Measurements from ENCODE around the gene JCAD.
"Not testable (repeated sequence)": the region's sequence is repeated elsewhere in the genome, so short reads cannot be mapped to it uniquely, and the experiment has no call there.

JCAD gene

GRCh38 chr10:30059209-30060107 lies at the start of gene JCAD:
Gene JCAD, minus strand, starts transcription at chr10:30059586. Its CDS starts 11,774 bp downstream, at chr10:30047812.
- no peak for FAIRE-seq

GRCh38 chr10:30106987-30107386 lies 47.6 kb upstream of the JCAD start:
- FAIRE-seq = no peak

GRCh38 chr10:30103595-30104320 lies 44.4 kb upstream of the JCAD start:
- no peak for FAIRE-seq

GRCh38 chr10:30099706-30100105 lies 40.3 kb upstream of the JCAD start:
- not testable (repeated sequence) for FAIRE-seq

DNA sequence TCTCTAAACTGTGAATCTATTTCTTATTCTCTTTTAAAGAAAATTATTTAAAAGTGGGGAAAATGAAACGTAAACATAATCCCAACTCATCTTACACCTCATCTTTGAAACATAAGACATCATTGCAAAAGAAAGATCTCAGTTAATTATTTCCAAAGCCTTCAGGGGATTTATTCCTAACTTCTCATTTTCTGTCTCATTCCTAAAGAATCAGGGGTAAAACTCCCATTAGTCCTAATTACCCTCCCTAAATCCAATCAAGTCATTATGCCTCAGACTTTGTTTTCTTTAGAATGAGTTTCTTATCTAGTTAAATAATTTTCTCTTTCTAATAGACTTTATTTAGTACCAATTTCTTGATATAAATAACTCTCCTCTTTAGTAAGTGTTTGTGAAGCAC lies 39.7 kb upstream of the JCAD start:
- FAIRE-seq = no peak

DNA sequence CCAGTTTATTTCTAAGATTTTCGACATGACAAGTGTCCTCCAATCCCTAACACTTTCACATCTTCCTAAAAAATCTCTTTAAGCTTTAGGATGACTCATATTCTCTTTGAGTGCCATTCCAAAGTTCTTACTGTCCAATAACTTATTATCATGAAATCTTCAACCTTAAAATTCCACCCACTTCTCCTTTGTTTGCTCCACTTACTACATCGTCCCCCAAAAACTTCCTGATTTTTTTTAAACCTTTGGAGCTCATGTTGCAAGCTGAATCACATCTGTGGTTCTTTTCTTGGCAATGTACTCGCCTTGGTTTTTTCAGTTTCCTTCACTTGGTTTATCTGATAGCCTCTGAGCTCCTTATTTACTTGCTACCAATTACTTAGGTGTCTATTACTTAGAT lies 39.2 kb upstream of the JCAD start:
- FAIRE-seq = no peak

DNA sequence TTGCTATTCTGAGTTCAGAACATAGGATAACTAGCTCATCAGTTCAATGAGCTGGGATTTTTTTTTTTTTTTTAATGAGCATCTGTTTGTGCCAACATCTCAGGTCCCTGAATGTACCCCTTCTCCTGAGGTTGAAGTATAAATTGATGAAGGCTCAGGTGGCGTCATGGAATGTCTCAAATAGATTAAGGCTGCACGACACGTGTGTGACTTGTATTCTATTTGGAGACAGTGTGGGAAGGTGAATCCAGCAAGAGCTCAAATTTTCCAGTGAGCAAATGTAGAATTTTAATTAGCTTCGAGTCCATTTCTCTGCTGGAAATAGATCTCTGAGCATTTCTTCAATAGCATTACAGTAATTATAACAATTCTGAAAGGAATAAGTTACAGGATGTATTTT lies 37.2 kb upstream of the JCAD start:
- no peak for FAIRE-seq

GRCh38 chr10:30095631-30096422 lies 36.4 kb upstream of the JCAD start:
- FAIRE-seq = no peak

GRCh38 chr10:30094601-30095000 lies 35.2 kb upstream of the JCAD start:
- FAIRE-seq = no peak

DNA sequence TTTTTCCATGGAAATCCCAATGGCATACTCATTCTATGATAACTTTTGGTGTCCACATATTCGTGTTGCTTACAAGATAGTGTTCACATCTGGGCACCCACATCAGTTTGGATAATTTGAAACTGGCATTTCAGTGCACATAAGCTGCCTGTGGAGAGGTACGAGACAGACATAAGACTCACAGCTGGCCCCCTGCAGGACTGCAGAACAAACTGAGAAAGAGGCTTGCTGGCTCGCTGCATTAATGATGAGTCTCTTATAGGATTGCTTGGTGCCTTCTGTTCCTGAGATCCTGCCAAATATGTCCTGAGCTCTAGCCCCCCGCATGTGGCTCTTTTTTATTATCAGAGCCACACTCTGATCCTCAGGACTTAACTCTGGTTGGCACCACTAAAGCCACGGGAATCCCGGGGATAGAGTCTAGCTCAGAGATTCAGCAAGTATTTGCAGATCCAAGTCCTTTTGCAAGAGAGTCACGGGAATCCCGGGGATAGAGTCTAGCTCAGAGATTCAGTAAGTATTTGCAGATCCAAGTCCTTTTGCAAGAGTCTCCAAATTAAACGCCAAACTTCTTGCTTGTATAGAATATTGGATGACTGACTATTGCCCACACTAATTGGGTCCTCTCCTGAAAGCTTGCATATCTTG lies 34.0 kb upstream of the JCAD start:
- no peak for FAIRE-seq

GRCh38 chr10:30092151-30092790 lies 32.9 kb upstream of the JCAD start:
- no peak for FAIRE-seq

DNA sequence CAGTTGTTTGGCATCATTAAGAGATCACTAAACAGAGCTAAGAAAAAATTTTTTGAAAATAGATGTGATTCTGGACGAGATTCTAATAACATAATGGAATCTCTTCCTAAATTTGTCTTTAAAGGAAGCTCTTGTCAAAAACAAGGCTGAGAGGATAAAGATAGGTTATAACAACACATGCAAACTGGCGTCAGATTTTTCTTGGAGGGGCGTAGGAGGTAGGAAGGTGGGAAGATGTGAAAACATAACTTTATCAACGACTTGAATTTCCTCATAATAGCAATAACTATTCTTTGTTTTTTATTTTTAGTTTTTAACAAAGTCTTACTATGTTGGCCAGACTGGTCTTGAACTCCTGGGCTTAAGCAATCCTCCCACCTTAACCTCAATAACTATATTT lies 31.8 kb upstream of the JCAD start:
- no peak for FAIRE-seq

DNA sequence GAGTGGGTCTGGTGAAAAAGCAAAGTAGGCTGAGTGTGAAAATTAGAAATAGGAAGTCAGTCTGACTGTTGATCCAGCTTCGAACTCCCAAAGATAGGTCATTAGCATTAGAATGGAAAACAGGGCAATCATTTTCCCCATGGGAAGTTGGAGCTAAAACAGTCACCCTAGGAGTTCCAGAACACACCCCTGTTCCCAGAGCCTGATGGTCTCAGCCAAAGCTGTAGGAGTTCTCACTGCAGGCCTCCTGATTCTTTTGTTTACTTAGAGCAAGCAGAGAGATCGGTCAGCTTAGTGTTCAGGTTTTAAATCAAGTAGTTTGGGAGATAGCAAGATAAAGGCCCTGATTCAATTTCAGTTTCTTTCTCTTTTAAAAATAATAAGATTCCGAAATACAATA lies 28.8 kb upstream of the JCAD start:
- no peak for FAIRE-seq

- FAIRE-seq = no peak
These were observed 24.5 kb upstream of the JCAD start for GRCh38 chr10:30083934-30084333.

DNA sequence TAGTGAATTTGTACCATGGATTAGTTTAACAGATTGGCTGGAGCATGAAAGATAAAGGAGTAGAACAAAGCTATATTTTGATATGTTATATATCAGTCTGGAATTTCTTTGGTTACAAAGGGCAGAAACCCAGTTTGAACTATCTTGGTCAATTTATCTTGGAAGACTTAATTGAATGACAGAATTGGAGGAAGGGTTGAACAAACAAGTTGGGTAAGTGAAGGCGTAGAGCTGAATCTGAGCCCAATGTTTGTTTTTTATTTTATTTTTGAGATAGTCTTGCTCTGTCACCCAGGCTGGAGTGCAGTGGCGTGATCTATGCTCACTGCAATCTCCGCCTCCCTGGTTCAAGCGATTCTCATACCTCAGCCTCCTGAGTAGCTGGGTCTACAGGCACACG lies 21.8 kb upstream of the JCAD start:
- no peak for FAIRE-seq

GRCh38 chr10:30080161-30080560 lies 20.8 kb upstream of the JCAD start:
- no peak for FAIRE-seq

- FAIRE-seq = no peak
These were observed 20.0 kb upstream of the JCAD start for GRCh38 chr10:30079408-30079807.

DNA sequence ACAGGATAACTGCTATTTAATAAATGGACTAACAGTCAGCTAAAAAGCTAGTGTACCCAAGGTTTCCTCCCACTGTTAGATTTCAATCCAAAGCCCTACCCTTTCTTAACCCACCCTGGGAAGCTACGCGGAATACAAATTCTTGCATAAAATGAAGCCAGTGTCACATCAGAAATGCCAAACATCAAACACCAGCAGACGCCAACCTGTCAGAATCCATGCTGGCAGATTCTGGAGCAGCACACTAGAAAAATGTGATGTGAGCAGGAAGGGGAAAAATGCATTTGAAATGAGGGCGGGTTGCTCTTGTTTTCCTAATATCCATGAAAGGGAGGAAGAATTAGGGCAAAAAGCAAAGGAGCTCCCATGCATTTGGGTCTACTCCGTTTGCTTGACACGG lies 16.1 kb upstream of the JCAD start:
- no peak for FAIRE-seq

DNA sequence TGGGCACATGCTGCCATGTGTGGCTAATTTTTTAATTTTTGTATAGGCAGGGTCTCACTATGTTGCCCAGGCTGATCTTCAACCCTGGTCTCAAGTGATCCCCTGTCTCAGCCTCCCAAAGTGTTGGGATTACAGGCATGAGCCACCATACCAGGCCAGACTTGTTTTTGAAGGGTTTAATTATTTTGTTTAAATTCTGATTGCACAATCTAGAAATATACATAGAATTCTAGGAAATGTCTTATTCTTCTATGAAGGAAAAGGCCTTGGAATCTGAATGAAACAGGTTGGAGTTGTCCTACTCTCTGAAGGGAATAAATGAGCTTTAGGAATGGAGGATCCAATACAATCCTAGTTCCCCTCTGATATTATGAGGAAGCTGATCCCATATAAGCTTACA lies 15.5 kb upstream of the JCAD start:
- no peak for FAIRE-seq

DNA sequence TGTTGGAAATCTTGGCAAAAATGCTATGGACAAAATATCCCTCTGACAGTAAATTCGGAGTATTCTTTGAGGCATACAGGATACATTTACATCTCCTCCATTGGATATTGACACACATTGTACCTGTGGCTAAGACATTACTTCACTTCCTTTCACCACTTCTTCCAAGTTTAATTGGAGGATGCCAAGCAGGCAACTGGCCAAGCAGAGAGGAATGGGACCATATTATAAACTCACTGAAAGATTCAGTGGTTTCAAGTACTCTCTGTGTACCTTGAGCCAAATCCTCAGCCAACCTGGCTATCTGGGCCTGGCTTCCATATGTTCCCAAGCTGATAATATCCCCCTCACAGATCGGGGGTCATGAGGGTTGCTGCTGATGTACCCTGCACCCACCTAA lies 14.7 kb upstream of the JCAD start:
- FAIRE-seq = no peak

DNA sequence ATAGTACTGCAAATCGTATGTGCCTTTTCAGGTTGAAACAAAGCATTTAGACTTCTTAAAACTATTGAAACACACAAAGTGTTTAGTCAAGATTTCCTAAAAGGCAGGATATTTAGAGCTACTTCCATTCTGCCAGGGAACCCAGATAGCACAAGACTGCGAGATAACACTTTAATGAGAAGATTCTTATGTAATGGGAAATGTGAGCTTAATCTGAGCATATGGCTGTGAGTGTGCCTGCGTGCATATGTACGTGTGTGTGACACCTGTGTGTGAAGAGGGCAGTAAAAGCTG lies 14.3 kb upstream of the JCAD start:
- no peak for FAIRE-seq

DNA sequence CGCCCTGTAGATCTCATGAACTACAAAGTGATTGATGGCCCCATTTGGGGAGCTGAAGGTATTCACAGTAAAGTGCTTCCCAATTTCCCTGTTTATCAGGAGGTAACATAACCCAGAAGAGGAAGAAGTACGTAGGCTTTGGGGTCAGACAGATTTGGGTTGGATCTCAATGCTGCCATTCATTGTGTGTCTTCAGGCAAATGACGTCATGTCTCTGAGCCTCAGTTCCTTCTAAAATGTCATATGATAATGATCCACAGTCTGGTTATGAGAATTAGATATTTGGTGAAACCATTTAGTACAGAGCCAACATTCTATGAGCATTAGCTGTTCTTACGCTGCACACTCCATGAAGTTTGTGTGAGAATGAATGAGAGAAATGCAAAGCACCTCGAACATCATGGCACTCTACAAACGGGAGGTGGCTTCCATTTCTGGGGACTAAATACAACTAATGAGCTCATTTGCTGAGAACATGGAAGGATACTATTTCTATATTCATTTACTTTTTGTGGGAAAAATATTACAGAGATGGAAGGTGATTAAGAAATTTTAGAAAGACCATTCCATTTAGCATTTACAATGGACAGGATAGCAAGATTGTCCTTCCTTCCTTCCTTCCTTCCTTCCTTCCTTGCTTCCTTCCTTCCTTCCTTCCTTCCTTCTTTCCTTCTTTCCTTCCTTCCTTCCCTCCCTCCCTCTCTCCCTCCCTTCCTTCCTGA lies 13.8 kb upstream of the JCAD start:
- no peak for FAIRE-seq

Measured in TTC549 (cell line).